LoVo (cell line): ENCODE results near the gene HPS1.

Source experiments
- DNase-seq: peaks from one replicate; pipeline ENCODE4 v3.0.0-alpha.2; 2016; ENCODE audit warnings: low spot score

The HPS1 gene

GRCh38 chr10:98411166-98411565 lies 35.6 kb downstream of the HPS1 start:
- DNase-seq: no peak

- no peak for DNase-seq
Observed at GRCh38 chr10:98410759-98411158, 36.0 kb downstream of the HPS1 start.

- DNase-seq: no peak
Observed at GRCh38 chr10:98410135-98410743, 36.5 kb downstream of the HPS1 start.

GRCh38 chr10:98408799-98409198 lies 37.9 kb downstream of the HPS1 start:
- no peak for DNase-seq

GRCh38 chr10:98407744-98408241 lies 38.9 kb downstream of the HPS1 start:
- DNase-seq: no peak

GRCh38 chr10:98407017-98407743 lies 39.6 kb downstream of the HPS1 start:
- no peak for DNase-seq

- no peak for DNase-seq
Observed at GRCh38 chr10:98405422-98405821, 41.3 kb downstream of the HPS1 start.

- peak; percentile 71 for DNase-seq
Observed at GRCh38 chr10:98404571-98405359, 42.0 kb downstream of the HPS1 start.

GRCh38 chr10:98403812-98404504 lies 42.8 kb downstream of the HPS1 start:
- peak; percentile 61 for DNase-seq

- peak; percentile 13 for DNase-seq
Observed at GRCh38 chr10:98402931-98403718, 43.6 kb downstream of the HPS1 start.

- no peak for DNase-seq
Observed at GRCh38 chr10:98402478-98402877, 44.3 kb downstream of the HPS1 start.

- DNase-seq: no peak
Observed at GRCh38 chr10:98400482-98400881, 46.3 kb downstream of the HPS1 start.

GRCh38 chr10:98399784-98400183 lies 47.0 kb downstream of the HPS1 start:
- no peak for DNase-seq

GRCh38 chr10:98397089-98397600 lies 49.6 kb downstream of the HPS1 start:
- no peak for DNase-seq

- DNase-seq: no peak
Observed at GRCh38 chr10:98396096-98397063, 50.4 kb downstream of the HPS1 start.

- no peak for DNase-seq
Observed at GRCh38 chr10:98394851-98395440, 51.8 kb downstream of the HPS1 start.

GRCh38 chr10:98391578-98391991 lies 55.1 kb downstream of the HPS1 start:
- no peak for DNase-seq

GRCh38 chr10:98391065-98391464 lies 55.7 kb downstream of the HPS1 start:
- no peak for DNase-seq

GRCh38 chr10:98390406-98390805 lies 56.3 kb downstream of the HPS1 start:
- DNase-seq: no peak

GRCh38 chr10:98389398-98389797 lies 57.3 kb downstream of the HPS1 start:
- no peak for DNase-seq
